HEK293 (cell line): ENCODE results near the gene FUCA2.

Experiments used
- CTCF ChIA-PET: fragments of 350-600 bp; formaldehyde crosslinking; extraction: SDS; loops from one replicate; lab custom pipeline; 2021; ENCODE audit warnings: antibody characterized with exemption; lab: Yijun Ruan, JAX
- POLR2A ChIA-PET: fragments of 300-600 bp; formaldehyde crosslinking; extraction: SDS; loops from one replicate; lab custom pipeline; 2020; ENCODE audit warnings: antibody characterized with exemption, inconsistent platforms; lab: Yijun Ruan, JAX
- H3K27ac ChIP-seq: fragments of 200-500 bp; sonication (Bioruptor generic); 2 replicates; pipeline ENCODE4 v1.5.1; 2014; ENCODE audit warnings: low read depth, low read length, control low read depth, inconsistent platforms; ENCODE audit errors: extremely low read depth
- H3K36me3 ChIP-seq, 2 experiments: fragments of 200-500 bp in 1 of 2; sonication (Bioruptor generic) in 1 of 2; 1 replicate in 1 of 2; 2 replicates in 1 of 2; pipeline ENCODE4 v1.5.1; 2014 to 2017; ENCODE audit warnings: inconsistent platforms in 2 of 2, low read length in 2 of 2; ENCODE audit not compliant: control insufficient read depth in 2 of 2, insufficient read depth in 1 of 2
- H3K4me1 ChIP-seq: fragments of 200-500 bp; sonication (Bioruptor generic); 2 replicates; pipeline ENCODE4 v1.5.1; 2014; ENCODE audit warnings: mild to moderate bottlenecking, low read length, inconsistent platforms; ENCODE audit not compliant: control insufficient read depth, insufficient read depth
- H3K4me3 ChIP-seq: 2 replicates; pipeline ENCODE4 v1.5.1; 2011; ENCODE audit warnings: low read depth, mild to moderate bottlenecking, control low read depth, low read length, moderate library complexity
- H3K9me3 ChIP-seq: fragments of 200-500 bp; sonication (Bioruptor generic); 2 replicates; pipeline ENCODE4 v1.5.1; 2014; ENCODE audit warnings: low read depth, low read length, inconsistent platforms; ENCODE audit not compliant: control insufficient read depth, insufficient read depth
- OVOL3 ChIP-seq: fragments of 450-650 bp; formaldehyde crosslinking; IDR thresholded peaks from 2 replicates; pipeline ENCODE4 v1.5.1; 2016; ENCODE audit warnings: missing biosample characterization, missing genetic modification characterization
- ZBTB7A ChIP-seq: fragments of 450-650 bp; formaldehyde crosslinking; IDR thresholded peaks from 2 replicates; pipeline ENCODE4 v1.5.1; 2016; ENCODE audit warnings: low read depth, missing biosample characterization, missing genetic modification characterization
- ZNF133 ChIP-seq: fragments of 450-650 bp; formaldehyde crosslinking; IDR thresholded peaks from 2 replicates; pipeline ENCODE4 v1.5.1; 2016; ENCODE audit warnings: missing biosample characterization, missing genetic modification characterization
- ZNF169 ChIP-seq: fragments of 450-650 bp; formaldehyde crosslinking; IDR thresholded peaks from 2 replicates; pipeline ENCODE4 v1.5.1; 2016; ENCODE audit warnings: missing biosample characterization, missing genetic modification characterization
- ZNF221 ChIP-seq: fragments of 450-650 bp; formaldehyde crosslinking; IDR thresholded peaks from 2 replicates; pipeline ENCODE4 v1.5.1; 2017; ENCODE audit warnings: missing biosample characterization, missing genetic modification characterization, borderline replicate concordance
- ZNF404 ChIP-seq: fragments of 450-650 bp; formaldehyde crosslinking; IDR thresholded peaks from 2 replicates; pipeline ENCODE4 v1.5.1; 2017; ENCODE audit warnings: missing biosample characterization, missing genetic modification characterization
- ZNF514 ChIP-seq: fragments of 450-650 bp; formaldehyde crosslinking; IDR thresholded peaks from 2 replicates; pipeline ENCODE4 v1.5.1; 2016; ENCODE audit warnings: missing biosample characterization, missing genetic modification characterization
- ZNF549 ChIP-seq: fragments of 450-650 bp; IDR thresholded peaks from 2 replicates; pipeline ENCODE4 v1.5.1; 2018; ENCODE audit warnings: missing biosample characterization, missing genetic modification characterization, mild to moderate bottlenecking, inconsistent platforms, moderate library complexity
- ZNF555 ChIP-seq: fragments of 450-650 bp; formaldehyde crosslinking; conservative IDR thresholded peaks from 2 replicates; pipeline ENCODE4 v1.5.1; 2017; ENCODE audit warnings: missing biosample characterization, mild to moderate bottlenecking, missing genetic modification characterization, inconsistent platforms
- ZNF561 ChIP-seq: fragments of 450-650 bp; IDR thresholded peaks from 2 replicates; pipeline ENCODE4 v1.5.1; 2018; ENCODE audit warnings: missing biosample characterization, missing genetic modification characterization, borderline replicate concordance
- ZNF571 ChIP-seq: fragments of 450-650 bp; formaldehyde crosslinking; IDR thresholded peaks from 2 replicates; pipeline ENCODE4 v1.5.0; 2017; ENCODE audit warnings: missing biosample characterization, missing genetic modification characterization
- ZNF621 ChIP-seq: fragments of 450-650 bp; formaldehyde crosslinking; IDR thresholded peaks from 2 replicates; pipeline ENCODE4 v1.5.1; 2017; ENCODE audit warnings: missing biosample characterization, missing genetic modification characterization
- ZNF768 ChIP-seq: fragments of 450-650 bp; formaldehyde crosslinking; IDR thresholded peaks from 2 replicates; pipeline ENCODE4 v1.5.1; 2018; ENCODE audit warnings: missing biosample characterization, mild to moderate bottlenecking, missing genetic modification characterization
- TF ChIP-seq, protein P1 (sequence below): fragments of 450-650 bp; formaldehyde crosslinking; IDR thresholded peaks from 2 replicates; pipeline ENCODE4 v1.5.1; 2016; ENCODE audit warnings: missing biosample characterization, missing genetic modification characterization, low read depth
- TF ChIP-seq, protein P2 (sequence below): fragments of 450-650 bp; formaldehyde crosslinking; IDR thresholded peaks from 2 replicates; pipeline ENCODE4 v1.5.1; 2017; ENCODE audit warnings: missing biosample characterization, mild to moderate bottlenecking, missing genetic modification characterization, moderate library complexity
- TF ChIP-seq, protein P3 (sequence below): fragments of 450-650 bp; formaldehyde crosslinking; IDR thresholded peaks from 2 replicates; pipeline ENCODE4 v1.5.1; 2016; ENCODE audit warnings: missing biosample characterization, missing genetic modification characterization
- TF ChIP-seq, protein P4 (sequence below): fragments of 450-650 bp; formaldehyde crosslinking; conservative IDR thresholded peaks from 2 replicates; pipeline ENCODE4 v1.5.1; 2016; ENCODE audit warnings: low read depth, missing biosample characterization, missing genetic modification characterization
- TF ChIP-seq, protein P5 (sequence below): IDR thresholded peaks from 2 replicates; pipeline ENCODE4 v1.6.1; 2011; ENCODE audit warnings: mild to moderate bottlenecking, low read depth, low read length, borderline replicate concordance
- TF ChIP-seq, protein P6 (sequence below): fragments of 450-650 bp; formaldehyde crosslinking; IDR thresholded peaks from 2 replicates; pipeline ENCODE4 v1.5.1; 2016; ENCODE audit warnings: missing biosample characterization, missing genetic modification characterization
- TF ChIP-seq, protein P7 (sequence below): fragments of 450-650 bp; formaldehyde crosslinking; IDR thresholded peaks from 2 replicates; pipeline ENCODE4 v1.5.1; 2016; ENCODE audit warnings: missing biosample characterization, missing genetic modification characterization, borderline replicate concordance
- TF ChIP-seq, protein P8 (sequence below): fragments of 450-650 bp; formaldehyde crosslinking; IDR thresholded peaks from 2 replicates; pipeline ENCODE4 v1.5.1; 2016; ENCODE audit warnings: missing biosample characterization, missing genetic modification characterization

Gene FUCA2

DNA sequence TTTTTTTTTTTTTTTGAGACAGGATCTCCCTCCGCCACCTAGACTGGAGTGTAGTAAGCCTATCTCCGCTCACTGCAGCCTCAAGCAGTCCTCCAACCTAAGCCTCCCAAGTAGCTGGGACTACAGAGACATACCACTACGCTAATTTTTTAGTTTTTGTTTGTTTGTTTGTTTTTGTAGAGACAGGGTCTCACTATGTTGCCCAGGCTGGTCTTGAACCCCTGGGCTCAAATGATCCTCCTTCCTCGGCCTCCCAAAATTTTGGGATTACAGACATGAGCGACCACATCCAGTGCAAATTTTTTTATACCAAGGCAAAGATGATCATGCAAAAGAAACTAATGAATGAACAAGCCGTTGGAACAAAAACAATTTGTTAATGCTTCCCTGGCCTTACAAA lies 5.3 kb downstream of the FUCA2 start (continued):
- TF ChIP-seq, protein P1, sequence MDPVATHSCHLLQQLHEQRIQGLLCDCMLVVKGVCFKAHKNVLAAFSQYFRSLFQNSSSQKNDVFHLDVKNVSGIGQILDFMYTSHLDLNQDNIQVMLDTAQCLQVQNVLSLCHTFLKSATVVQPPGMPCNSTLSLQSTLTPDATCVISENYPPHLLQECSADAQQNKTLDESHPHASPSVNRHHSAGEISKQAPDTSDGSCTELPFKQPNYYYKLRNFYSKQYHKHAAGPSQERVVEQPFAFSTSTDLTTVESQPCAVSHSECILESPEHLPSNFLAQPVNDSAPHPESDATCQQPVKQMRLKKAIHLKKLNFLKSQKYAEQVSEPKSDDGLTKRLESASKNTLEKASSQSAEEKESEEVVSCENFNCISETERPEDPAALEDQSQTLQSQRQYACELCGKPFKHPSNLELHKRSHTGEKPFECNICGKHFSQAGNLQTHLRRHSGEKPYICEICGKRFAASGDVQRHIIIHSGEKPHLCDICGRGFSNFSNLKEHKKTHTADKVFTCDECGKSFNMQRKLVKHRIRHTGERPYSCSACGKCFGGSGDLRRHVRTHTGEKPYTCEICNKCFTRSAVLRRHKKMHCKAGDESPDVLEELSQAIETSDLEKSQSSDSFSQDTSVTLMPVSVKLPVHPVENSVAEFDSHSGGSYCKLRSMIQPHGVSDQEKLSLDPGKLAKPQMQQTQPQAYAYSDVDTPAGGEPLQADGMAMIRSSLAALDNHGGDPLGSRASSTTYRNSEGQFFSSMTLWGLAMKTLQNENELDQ (tag by site-specific recombination), result no peak
- TF ChIP-seq, protein P2, sequence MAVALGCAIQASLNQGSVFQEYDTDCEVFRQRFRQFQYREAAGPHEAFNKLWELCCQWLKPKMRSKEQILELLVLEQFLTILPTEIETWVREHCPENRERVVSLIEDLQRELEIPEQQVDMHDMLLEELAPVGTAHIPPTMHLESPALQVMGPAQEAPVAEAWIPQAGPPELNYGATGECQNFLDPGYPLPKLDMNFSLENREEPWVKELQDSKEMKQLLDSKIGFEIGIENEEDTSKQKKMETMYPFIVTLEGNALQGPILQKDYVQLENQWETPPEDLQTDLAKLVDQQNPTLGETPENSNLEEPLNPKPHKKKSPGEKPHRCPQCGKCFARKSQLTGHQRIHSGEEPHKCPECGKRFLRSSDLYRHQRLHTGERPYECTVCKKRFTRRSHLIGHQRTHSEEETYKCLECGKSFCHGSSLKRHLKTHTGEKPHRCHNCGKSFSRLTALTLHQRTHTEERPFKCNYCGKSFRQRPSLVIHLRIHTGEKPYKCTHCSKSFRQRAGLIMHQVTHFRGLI (tag by site-specific recombination), result no peak
- TF ChIP-seq, protein P3, sequence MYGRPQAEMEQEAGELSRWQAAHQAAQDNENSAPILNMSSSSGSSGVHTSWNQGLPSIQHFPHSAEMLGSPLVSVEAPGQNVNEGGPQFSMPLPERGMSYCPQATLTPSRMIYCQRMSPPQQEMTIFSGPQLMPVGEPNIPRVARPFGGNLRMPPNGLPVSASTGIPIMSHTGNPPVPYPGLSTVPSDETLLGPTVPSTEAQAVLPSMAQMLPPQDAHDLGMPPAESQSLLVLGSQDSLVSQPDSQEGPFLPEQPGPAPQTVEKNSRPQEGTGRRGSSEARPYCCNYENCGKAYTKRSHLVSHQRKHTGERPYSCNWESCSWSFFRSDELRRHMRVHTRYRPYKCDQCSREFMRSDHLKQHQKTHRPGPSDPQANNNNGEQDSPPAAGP (tag by site-specific recombination), result no peak
- no peak for TF ChIP-seq ZNF133
- TF ChIP-seq, protein P4, sequence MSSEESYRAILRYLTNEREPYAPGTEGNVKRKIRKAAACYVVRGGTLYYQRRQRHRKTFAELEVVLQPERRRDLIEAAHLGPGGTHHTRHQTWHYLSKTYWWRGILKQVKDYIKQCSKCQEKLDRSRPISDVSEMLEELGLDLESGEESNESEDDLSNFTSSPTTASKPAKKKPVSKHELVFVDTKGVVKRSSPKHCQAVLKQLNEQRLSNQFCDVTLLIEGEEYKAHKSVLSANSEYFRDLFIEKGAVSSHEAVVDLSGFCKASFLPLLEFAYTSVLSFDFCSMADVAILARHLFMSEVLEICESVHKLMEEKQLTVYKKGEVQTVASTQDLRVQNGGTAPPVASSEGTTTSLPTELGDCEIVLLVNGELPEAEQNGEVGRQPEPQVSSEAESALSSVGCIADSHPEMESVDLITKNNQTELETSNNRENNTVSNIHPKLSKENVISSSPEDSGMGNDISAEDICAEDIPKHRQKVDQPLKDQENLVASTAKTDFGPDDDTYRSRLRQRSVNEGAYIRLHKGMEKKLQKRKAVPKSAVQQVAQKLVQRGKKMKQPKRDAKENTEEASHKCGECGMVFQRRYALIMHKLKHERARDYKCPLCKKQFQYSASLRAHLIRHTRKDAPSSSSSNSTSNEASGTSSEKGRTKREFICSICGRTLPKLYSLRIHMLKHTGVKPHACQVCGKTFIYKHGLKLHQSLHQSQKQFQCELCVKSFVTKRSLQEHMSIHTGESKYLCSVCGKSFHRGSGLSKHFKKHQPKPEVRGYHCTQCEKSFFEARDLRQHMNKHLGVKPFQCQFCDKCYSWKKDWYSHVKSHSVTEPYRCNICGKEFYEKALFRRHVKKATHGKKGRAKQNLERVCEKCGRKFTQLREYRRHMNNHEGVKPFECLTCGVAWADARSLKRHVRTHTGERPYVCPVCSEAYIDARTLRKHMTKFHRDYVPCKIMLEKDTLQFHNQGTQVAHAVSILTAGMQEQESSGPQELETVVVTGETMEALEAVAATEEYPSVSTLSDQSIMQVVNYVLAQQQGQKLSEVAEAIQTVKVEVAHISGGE, result no peak
- TF ChIP-seq, protein P5, sequence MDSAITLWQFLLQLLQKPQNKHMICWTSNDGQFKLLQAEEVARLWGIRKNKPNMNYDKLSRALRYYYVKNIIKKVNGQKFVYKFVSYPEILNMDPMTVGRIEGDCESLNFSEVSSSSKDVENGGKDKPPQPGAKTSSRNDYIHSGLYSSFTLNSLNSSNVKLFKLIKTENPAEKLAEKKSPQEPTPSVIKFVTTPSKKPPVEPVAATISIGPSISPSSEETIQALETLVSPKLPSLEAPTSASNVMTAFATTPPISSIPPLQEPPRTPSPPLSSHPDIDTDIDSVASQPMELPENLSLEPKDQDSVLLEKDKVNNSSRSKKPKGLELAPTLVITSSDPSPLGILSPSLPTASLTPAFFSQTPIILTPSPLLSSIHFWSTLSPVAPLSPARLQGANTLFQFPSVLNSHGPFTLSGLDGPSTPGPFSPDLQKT, result no peak
- TF ChIP-seq ZNF549, result no peak
- TF ChIP-seq ZNF221 (tag by site-specific recombination), result no peak

DNA sequence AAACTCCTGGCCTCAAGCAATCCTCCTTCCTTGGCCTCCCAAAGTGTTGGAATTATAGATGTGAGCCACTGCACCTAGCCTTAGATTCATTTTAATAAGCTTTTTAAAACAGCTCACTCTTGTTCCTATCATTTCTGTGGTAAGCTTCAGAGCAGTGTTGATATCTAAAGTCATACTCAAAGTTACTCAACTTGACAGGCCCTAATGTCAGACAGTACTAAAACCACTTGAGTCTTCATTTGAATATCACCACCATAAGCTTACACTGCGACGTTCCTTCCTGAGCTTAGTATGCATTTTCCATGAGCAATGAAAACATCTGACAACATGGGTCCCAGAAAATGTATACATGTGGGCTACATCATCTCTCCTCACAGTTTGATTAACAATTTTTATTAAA lies 6.0 kb downstream of the FUCA2 start:
- POLR2A ChIA-PET, result interaction anchor here (0.7 kb wide), 2 partner anchors 1105 to 1215 kb away, joined by 4 to 5 read pairs; no protein-coding TSS in a partner anchor
- CTCF ChIA-PET, result interaction anchor here (0.5 to 1.9 kb wide), 2 partner anchors 508 to 865 kb away, joined by 3 to 10 read pairs; no protein-coding TSS in a partner anchor
- H3K4me3 ChIP-seq, result no peak overlapping the region
- H3K27ac ChIP-seq, result no peak overlapping the region
- H3K36me3 ChIP-seq, result peaks cover 14 to 77% of the 10 kb centered on the region in 2 experiments; a peak in 2 of 3 replicates
- TF ChIP-seq ZBTB7A (tag by site-specific recombination) (no peak), OVOL3 (no peak), ZNF621 (tag by site-specific recombination) (no peak), ZNF555 (tag by site-specific recombination) (no peak), ZNF571 (tag by site-specific recombination) (no peak), ZNF169 (tag by site-specific recombination) (no peak), ZNF561 (tag by site-specific recombination) (no peak), ZNF404 (tag by site-specific recombination) (no peak), ZNF768 (tag by site-specific recombination) (no peak), ZNF514 (tag by site-specific recombination) (no peak)
- TF ChIP-seq, protein P6, sequence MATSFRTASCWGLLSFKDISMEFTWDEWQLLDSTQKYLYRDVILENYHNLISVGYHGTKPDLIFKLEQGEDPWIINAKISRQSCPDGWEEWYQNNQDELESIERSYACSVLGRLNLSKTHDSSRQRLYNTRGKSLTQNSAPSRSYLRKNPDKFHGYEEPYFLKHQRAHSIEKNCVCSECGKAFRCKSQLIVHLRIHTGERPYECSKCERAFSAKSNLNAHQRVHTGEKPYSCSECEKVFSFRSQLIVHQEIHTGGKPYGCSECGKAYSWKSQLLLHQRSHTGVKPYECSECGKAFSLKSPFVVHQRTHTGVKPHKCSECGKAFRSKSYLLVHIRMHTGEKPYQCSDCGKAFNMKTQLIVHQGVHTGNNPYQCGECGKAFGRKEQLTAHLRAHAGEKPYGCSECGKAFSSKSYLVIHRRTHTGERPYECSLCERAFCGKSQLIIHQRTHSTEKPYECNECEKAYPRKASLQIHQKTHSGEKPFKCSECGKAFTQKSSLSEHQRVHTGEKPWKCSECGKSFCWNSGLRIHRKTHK, result no peak
- TF ChIP-seq, protein P7, sequence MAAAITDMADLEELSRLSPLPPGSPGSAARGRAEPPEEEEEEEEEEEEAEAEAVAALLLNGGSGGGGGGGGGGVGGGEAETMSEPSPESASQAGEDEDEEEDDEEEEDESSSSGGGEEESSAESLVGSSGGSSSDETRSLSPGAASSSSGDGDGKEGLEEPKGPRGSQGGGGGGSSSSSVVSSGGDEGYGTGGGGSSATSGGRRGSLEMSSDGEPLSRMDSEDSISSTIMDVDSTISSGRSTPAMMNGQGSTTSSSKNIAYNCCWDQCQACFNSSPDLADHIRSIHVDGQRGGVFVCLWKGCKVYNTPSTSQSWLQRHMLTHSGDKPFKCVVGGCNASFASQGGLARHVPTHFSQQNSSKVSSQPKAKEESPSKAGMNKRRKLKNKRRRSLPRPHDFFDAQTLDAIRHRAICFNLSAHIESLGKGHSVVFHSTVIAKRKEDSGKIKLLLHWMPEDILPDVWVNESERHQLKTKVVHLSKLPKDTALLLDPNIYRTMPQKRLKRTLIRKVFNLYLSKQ (tag by site-specific recombination), result no peak
- TF ChIP-seq, protein P8, sequence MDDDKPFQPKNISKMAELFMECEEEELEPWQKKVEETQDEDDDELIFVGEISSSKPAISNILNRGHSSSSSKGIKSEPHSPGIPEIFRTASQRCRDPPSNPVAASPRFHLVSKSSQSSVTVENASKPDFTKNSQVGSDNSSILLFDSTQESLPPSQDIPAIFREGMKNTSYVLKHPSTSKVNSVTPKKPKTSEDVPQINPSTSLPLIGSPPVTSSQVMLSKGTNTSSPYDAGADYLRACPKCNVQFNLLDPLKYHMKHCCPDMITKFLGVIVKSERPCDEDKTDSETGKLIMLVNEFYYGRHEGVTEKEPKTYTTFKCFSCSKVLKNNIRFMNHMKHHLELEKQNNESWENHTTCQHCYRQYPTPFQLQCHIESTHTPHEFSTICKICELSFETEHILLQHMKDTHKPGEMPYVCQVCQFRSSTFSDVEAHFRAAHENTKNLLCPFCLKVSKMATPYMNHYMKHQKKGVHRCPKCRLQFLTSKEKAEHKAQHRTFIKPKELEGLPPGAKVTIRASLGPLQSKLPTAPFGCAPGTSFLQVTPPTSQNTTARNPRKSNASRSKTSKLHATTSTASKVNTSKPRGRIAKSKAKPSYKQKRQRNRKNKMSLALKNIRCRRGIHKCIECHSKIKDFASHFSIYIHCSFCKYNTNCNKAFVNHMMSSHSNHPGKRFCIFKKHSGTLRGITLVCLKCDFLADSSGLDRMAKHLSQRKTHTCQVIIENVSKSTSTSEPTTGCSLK, result no peak
- H3K9me3 ChIP-seq, result no peaks in the 10 kb centered on the region
- no peaks in the 10 kb centered on the region for H3K4me1 ChIP-seq
